ENCODE results near the gene ACY1.
A peak's percentile ranks its signal among the peaks of the same experiment; 100 is the strongest.

The ACY1 gene

GRCh38 chr3:51968883-51969678 lies 14.3 kb upstream of the ACY1 start:
- H3K36me3 ChIP-seq, result peaks cover 57% of the 10 kb centered on the region
- no peak for TF ChIP-seq CTCF (IDR thresholded peaks at IDR 0.05; ENCODE audit: low read depth, low read length)
- peak overlapping the region; percentile 100 for H3K27ac ChIP-seq
- no peaks in the 10 kb centered on the region for H3K9me3 ChIP-seq (ENCODE audit: severe bottlenecking)
- peak overlapping the region; percentile 44 for H3K4me3 ChIP-seq (ENCODE audit: low read depth, low read length)
- no peaks in the 10 kb centered on the region for H3K27me3 ChIP-seq (ENCODE audit: insufficient read depth, low read depth, severe bottlenecking)
- DNase-seq, result peak; percentile 72

DNA sequence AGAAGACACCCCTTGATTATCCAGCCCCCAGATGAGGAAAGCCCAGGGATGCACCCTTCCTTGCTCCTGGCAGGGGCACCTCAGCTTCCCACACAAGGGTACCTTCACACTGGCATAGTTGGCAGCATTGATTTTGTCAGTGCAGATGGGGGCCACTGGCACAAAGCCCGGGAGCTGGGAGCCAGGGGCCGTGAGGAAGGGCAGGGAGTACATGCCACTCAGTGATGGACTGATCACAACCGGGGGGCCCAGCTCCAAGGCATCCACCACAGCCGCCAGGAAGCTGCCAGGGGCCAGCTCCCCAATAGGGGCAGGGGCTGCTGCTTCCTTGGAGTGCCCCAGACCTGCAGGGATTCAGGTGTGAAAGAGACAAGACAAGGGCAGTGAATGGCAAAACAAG lies 13.5 kb upstream of the ACY1 start:
- no peaks in the 10 kb centered on the region for H3K27me3 ChIP-seq (ENCODE audit: insufficient read depth, low read depth, severe bottlenecking)
- H3K9me3 ChIP-seq (ENCODE audit: severe bottlenecking), result no peaks in the 10 kb centered on the region
- no peak overlapping the region for H3K4me3 ChIP-seq (ENCODE audit: low read depth, low read length)
- peaks cover 51% of the 10 kb centered on the region for H3K36me3 ChIP-seq
- no peak for DNase-seq
- TF ChIP-seq CTCF (IDR thresholded peaks at IDR 0.05; ENCODE audit: low read depth, low read length), result no peak
- peak overlapping the region; percentile 100 for H3K27ac ChIP-seq

DNA sequence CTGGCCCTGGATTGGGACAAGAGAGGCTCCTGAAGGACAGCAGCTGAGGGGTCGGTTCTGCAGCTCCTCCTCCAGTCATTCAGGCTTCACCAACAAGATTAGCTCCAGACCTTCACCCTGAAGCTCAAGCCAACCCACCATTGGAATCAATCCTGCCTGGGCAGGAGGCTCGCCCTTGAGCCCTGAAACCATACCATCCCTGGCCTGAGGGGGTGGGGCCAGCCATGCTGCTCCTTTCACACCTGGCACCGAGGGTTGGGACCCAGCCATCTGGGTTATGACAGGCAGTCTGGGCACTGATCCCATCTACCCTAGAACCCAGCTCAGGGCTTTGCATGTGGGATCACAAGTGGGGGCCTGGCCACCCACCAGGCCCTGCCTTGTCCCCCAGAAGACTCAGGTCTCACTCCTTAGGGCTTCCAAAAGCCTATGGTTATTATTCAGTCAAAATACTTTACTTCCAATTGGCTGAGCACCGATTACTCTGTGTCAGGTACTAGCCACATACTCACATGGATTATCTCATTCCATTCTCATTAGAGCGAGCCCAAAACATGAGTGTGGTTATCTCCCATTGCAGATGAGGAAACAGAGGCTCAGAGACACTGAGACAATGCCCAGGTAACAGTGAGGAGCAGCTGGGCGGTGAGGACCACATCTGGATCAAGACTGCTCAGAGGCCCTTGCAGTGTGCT lies 12.6 kb upstream of the ACY1 start:
- H3K27ac ChIP-seq, result peak overlapping the region; percentile 100
- no peak for DNase-seq
- H3K36me3 ChIP-seq, result peaks cover 42% of the 10 kb centered on the region
- no peak for TF ChIP-seq CTCF (IDR thresholded peaks at IDR 0.05; ENCODE audit: low read depth, low read length)
- no peak overlapping the region for H3K4me3 ChIP-seq (ENCODE audit: low read depth, low read length)
- no peaks in the 10 kb centered on the region for H3K9me3 ChIP-seq (ENCODE audit: severe bottlenecking)
- no peaks in the 10 kb centered on the region for H3K27me3 ChIP-seq (ENCODE audit: insufficient read depth, low read depth, severe bottlenecking)

GRCh38 chr3:51971350-51971749 lies 12.0 kb upstream of the ACY1 start:
- Histone ChIP-seq H3K27ac (peak overlapping the region; percentile 100), H3K27me3 (ENCODE audit: insufficient read depth, low read depth, severe bottlenecking) (no peaks in the 10 kb centered on the region), H3K36me3 (peaks cover 36% of the 10 kb centered on the region), H3K4me3 (ENCODE audit: low read depth, low read length) (no peak overlapping the region), H3K9me3 (ENCODE audit: severe bottlenecking) (no peaks in the 10 kb centered on the region)
- TF ChIP-seq CTCF (IDR thresholded peaks at IDR 0.05; ENCODE audit: low read depth, low read length), result no peak
- no peak for DNase-seq

- peak overlapping the region; percentile 94 for H3K27ac ChIP-seq
- H3K4me3 ChIP-seq (ENCODE audit: low read depth, low read length), result peak overlapping the region; percentile 78
- TF ChIP-seq CTCF (IDR thresholded peaks at IDR 0.05; ENCODE audit: low read depth, low read length), result no peak
- H3K9me3 ChIP-seq (ENCODE audit: severe bottlenecking), result no peaks in the 10 kb centered on the region
- no peak for DNase-seq
- no peaks in the 10 kb centered on the region for H3K27me3 ChIP-seq (ENCODE audit: insufficient read depth, low read depth, severe bottlenecking)
- peaks cover 18% of the 10 kb centered on the region for H3K36me3 ChIP-seq
Observed at GRCh38 chr3:51974277-51974962, 8.9 kb upstream of the ACY1 start.
